ENCODE results near the gene DHX38.

DHX38 gene

DNA sequence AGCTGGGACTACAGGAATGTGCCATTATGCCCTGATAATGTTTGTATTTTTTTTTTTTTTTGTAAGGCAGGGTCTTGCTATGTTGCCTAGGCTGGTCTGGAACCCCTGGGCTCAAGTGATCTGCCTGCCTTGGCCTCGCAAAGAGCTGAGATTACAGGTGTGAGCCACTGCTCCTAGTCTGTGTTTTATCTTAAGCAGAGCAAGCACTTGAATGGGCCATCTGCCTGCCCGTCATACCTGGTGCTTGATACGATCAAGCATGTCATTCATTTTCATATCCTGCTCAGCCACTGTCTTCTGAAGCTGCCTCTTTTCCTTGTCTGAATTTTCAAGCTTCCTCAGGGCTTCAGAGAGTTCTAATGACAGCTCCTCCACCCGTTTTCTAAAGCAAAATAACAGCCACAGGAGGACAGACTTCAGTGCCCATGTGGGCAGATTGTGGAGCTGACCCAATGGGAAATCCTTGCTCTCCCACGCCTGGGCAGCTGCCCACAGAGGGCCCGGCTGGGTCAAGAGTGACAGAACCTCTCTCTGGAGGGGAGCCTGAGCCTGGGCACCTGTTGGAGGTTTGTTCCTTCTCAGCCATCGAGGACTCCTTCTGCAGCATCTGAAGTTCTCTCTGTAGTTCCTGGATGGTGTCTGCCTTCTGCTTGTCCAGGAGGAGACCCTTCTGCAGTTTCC lies 36.5 kb downstream of the DHX38 start:
- H3K4me3 ChIP-seq (ENCODE audit: low read depth, low read length) = no peak overlapping the region
- TF ChIP-seq, protein P1, sequence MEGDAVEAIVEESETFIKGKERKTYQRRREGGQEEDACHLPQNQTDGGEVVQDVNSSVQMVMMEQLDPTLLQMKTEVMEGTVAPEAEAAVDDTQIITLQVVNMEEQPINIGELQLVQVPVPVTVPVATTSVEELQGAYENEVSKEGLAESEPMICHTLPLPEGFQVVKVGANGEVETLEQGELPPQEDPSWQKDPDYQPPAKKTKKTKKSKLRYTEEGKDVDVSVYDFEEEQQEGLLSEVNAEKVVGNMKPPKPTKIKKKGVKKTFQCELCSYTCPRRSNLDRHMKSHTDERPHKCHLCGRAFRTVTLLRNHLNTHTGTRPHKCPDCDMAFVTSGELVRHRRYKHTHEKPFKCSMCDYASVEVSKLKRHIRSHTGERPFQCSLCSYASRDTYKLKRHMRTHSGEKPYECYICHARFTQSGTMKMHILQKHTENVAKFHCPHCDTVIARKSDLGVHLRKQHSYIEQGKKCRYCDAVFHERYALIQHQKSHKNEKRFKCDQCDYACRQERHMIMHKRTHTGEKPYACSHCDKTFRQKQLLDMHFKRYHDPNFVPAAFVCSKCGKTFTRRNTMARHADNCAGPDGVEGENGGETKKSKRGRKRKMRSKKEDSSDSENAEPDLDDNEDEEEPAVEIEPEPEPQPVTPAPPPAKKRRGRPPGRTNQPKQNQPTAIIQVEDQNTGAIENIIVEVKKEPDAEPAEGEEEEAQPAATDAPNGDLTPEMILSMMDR (IDR thresholded peaks at IDR 0.05; ENCODE audit: low read depth, low read length) = no peak

DNA sequence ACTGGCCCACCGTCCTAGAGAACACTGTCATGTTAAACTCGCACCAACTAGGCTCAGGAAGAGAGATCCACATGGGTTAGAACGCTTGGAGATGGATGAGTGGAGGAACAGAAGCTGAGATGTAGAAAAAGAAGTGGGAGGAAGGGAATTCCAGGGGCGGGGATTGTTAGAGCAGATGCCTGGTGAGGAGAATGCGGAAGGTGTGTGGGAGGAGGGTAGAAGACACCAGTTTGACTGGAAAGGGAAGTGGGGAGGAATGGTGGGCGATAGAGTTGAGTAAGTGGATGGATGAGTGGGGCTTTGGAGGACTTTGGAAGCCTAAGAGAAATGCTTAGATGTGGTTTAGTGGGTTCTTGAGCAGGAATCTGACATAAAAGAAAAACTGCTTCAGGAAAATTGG lies 37.4 kb downstream of the DHX38 start:
- no peak overlapping the region for H3K4me3 ChIP-seq (ENCODE audit: low read depth, low read length)
- TF ChIP-seq, protein P1 (IDR thresholded peaks at IDR 0.05; ENCODE audit: low read depth, low read length) = no peak

DNA sequence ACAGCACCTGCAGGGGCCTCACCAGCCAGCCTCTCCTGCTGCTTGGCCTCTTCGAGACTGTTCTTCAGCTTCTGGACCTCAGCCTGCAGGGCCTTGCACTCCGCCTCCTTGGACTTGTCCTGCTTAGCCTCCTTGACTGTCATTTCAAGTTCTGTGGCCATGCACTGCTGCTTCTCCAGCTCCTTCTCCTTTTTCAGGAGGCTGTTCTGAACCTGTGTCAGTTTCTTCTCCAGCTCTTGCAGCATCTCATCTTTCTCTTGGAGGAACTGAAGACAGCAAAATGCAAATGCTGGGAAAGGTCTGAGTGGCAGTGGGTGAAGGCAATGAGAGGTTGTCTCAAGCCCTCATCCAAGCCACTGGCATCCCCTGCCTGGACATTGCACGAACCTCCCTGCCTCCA lies 39.1 kb downstream of the DHX38 start:
- no peak overlapping the region for H3K4me3 ChIP-seq (ENCODE audit: low read depth, low read length)
- TF ChIP-seq, protein P1 (IDR thresholded peaks at IDR 0.05; ENCODE audit: low read depth, low read length) = no peak

DNA sequence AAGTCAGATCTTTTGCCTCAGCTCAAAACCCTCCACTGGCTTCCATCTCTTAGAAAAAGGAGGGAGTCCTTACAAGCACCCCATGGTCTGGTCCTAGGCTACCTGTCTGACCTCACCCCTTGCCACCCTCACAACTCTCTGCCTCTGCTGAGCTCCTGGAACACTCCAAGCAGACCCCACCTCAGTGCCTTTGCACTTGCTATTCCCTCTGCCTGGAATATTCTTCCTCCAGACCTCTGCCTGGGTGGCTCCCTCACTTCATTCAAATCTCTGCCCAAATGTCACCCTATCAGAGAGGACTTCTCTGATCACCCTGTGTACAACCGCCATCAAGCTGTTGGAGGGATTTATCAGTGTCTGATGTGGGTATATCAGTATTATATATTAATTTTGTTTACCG lies 40.9 kb downstream of the DHX38 start:
- H3K4me3 ChIP-seq (ENCODE audit: low read depth, low read length) = no peak overlapping the region
- TF ChIP-seq, protein P1 (IDR thresholded peaks at IDR 0.05; ENCODE audit: low read depth, low read length) = no peak

DNA sequence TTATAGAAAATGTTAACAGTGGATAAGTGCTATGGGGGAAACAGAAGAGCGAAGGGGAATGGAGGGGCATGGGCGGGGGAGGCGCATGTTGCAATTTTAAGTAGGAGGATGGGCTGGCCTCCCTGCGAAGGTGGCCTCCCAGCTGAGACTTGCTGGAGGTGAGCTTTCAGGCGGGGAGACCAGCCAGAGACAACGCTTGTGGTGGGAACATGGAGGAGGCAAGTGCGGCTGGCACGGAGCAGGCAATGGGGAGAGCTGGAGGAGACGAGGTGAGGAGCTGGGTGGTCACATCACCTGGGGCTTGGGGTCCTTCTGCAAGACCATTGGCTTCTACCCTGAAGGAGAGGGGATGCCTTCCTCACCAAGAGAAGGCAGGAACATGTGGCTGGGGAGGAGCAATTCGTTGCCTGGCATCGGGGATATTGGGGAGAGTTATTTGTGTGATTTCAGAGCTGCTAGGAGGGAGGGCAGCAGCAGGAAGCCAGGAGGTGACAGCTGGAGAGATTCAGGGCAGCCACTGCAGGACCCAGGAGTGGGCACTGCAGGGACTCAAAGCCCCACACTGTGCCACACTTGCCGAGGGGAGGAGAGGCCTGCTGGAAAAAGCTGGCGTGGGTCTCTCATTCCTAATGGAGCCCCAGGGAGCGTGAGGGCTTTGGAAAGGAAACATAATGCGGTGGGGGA lies 43.9 kb downstream of the DHX38 start:
- H3K4me3 ChIP-seq (ENCODE audit: low read depth, low read length) = no peak overlapping the region
- TF ChIP-seq, protein P1 (IDR thresholded peaks at IDR 0.05; ENCODE audit: low read depth, low read length) = no peak

DNA sequence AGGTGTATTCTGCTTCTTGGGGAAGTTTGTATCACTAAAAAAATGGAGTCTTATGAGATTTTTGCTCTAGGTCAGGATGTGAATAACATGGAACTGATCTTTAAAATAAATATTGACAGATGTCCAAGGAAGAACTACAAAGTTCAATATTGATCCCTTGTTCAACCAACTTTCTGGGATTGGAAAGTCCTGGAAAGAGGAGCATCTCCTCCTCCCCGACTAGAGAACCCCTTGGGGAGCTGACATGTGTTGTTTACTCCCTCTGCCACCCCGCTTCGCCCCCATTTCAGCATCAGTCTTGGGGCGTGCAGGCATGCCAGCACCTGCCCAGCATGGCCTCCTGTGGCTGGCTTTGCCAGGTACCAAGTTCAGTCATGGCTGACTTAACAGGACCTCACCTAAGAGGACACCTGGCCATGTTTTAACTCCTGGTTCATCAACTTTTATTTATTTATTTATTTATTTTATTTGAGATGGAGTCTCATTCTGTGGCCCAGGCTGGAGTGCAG lies 44.5 kb downstream of the DHX38 start:
- no peak overlapping the region for H3K4me3 ChIP-seq (ENCODE audit: low read depth, low read length)
- TF ChIP-seq, protein P1 (IDR thresholded peaks at IDR 0.05; ENCODE audit: low read depth, low read length) = no peak

DNA sequence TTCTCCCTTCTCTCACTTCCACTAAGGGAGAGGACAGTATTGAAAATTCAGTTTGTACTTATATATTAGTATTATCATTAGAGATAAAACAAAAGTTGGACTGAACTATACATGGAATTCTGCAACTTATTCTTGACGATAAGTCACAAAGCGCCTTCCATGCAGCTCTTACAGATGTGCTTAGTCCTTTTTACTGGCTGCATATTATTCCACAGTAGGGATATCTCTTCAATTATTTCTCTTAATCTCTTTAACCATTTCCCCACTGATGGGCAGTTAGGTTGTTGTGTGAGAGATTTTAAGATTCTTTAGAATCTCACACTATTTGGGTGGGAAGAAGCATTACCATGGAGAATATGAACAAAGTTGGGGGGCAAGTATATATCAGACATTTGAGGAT lies 46.3 kb downstream of the DHX38 start:
- no peak overlapping the region for H3K4me3 ChIP-seq (ENCODE audit: low read depth, low read length)
- TF ChIP-seq, protein P1 (IDR thresholded peaks at IDR 0.05; ENCODE audit: low read depth, low read length) = no peak

Measured in WI38 (cell line).